Mucosa of stomach (tissue), 1 donor: ENCODE data around the gene REXO5.

Source experiments
- H3K27me3 ChIP-seq: one replicate; pipeline ENCODE4 v1.7.0; 2013; ENCODE audit warnings: mild to moderate bottlenecking, low read length; ENCODE audit not compliant: control insufficient read depth, insufficient read depth
- H3K36me3 ChIP-seq: one replicate; pipeline ENCODE4 v1.7.0; 2013; ENCODE audit warnings: low read length; ENCODE audit not compliant: control insufficient read depth, insufficient read depth
- H3K4me1 ChIP-seq: one replicate; pipeline ENCODE4 v1.7.0; 2013; ENCODE audit warnings: mild to moderate bottlenecking, low read length; ENCODE audit not compliant: control insufficient read depth, insufficient read depth
- H3K4me3 ChIP-seq: one replicate; pipeline ENCODE4 v1.7.0; 2013; ENCODE audit warnings: low read length
- H3K9ac ChIP-seq: one replicate; pipeline ENCODE4 v1.7.0; 2013; ENCODE audit warnings: mild to moderate bottlenecking, low read length, moderate library complexity
- H3K9me3 ChIP-seq: one replicate; pipeline ENCODE4 v1.7.0; 2013; ENCODE audit warnings: mild to moderate bottlenecking, low read length, moderate library complexity; ENCODE audit not compliant: control insufficient read depth
- donor health status: Pancreatic carcinoma.

Gene REXO5

DNA sequence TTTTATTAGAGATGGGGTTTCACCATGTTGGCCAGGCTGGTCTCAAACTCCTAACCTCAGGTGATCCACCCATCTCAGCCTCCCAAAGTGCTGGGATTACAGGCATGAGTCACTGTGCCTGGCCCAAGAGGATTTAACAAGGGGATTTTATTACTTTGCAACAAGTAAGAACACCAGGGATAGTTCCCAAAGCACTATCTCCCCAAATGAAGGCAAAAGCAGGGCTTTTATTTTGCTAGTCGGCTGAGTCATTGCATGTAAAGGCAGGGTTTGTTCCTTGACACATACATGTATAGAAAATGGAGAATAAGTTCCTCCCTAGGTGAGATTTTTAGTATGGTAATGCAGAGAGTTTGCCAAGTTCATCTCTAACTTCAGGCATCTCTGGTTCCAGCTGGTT lies 24.0 kb downstream of the REXO5 start:
- Histone ChIP-seq H3K27me3 (no peaks in the 10 kb centered on the region), H3K36me3 (no peaks in the 10 kb centered on the region)

DNA sequence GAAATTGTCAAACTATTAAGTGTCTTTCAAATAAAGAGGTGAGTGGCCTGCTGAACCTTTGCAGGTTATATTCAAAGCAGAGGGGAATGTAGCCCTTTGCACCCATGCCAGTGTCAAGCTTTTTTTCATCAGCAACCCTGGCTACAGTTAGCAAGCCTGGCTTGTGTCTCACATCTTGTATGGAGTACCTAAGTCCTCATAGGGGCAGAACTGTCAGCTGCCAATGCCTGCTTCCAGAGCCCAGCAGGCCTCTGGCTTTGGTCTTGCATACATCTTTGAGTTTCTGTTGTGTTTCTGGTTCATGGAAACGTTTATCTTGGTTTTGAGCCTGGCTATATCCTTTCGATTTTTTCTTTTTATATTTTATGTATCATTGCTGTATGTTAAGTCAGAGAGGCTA lies 26.8 kb downstream of the REXO5 start:
- no peaks in the 10 kb centered on the region for H3K4me1 ChIP-seq
- no peak overlapping the region for H3K4me3 ChIP-seq
- H3K9ac ChIP-seq = no peak overlapping the region
- H3K36me3 ChIP-seq = no peaks in the 10 kb centered on the region
- H3K27me3 ChIP-seq = no peaks in the 10 kb centered on the region
- no peaks in the 10 kb centered on the region for H3K9me3 ChIP-seq

More for the DNA sequence above, 24.0 kb downstream of the REXO5 start:
- H3K4me1 ChIP-seq = peaks cover 10% of the 10 kb centered on the region
- H3K9ac ChIP-seq = no peak overlapping the region
- no peak overlapping the region for H3K4me3 ChIP-seq
- H3K9me3 ChIP-seq = no peaks in the 10 kb centered on the region

DNA sequence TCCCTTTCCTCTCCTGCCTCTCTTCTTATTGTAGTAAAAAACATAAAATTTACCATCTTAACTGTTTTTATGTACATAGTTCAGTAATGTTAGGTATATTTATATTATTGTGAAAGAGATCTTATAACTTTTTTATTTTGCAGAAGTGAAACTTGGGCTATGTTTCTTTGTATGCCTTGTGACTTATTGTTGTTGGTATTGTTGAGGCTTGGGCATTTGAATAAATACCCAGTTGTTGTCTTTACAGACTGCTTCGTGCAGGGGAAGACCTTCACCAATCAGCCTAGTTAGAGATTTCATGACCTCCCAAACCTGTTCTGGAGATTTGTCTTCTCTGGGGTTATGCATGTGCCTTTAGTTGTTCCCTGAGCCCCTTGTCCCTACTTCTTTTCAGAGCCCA lies 31.9 kb downstream of the REXO5 start:
- Histone ChIP-seq H3K9ac (no peak overlapping the region), H3K36me3 (no peaks in the 10 kb centered on the region), H3K4me3 (no peak overlapping the region), H3K4me1 (no peaks in the 10 kb centered on the region), H3K9me3 (no peaks in the 10 kb centered on the region), H3K27me3 (no peaks in the 10 kb centered on the region)

DNA sequence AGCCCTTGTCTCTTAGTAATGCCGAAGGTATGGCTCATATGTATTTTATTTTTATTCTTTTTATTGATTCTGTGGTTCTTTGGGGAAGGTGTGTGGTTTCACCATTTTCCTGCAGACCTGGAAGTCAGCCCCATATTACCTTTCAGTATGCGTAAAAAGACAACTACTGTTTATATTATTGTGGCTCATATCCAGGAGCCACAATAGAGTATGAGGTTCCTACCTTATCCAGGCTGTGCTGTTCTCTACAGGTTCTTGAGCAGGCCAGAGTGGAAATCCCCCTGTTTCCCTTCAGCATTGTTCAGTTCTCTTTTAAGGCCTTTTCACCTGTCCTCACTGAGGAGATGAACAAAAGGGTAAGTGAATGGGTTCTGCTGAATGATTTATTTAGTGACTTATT lies 33.2 kb downstream of the REXO5 start:
- Histone ChIP-seq H3K27me3 (no peaks in the 10 kb centered on the region), H3K4me1 (no peaks in the 10 kb centered on the region), H3K4me3 (no peak overlapping the region), H3K36me3 (no peaks in the 10 kb centered on the region), H3K9ac (no peak overlapping the region), H3K9me3 (no peaks in the 10 kb centered on the region)

DNA sequence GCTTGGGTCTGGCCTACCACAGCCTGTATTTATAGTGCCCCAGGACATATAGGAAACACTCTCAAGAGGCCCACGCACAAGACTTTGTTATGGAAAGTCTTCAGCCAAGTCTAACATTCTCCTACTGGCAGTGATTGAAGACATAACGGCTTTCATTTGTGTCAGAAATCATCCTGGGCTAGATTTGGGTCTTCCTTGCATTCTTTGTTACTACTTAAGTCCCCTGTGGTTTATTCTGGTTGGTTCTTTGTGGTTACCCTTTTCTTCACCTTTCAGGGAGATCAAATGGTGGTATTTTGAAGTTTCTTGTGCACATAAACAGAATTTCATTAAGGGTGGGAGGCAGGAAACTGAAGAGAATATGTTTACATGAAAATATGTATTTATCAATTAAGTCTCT lies 37.7 kb downstream of the REXO5 start:
- Histone ChIP-seq H3K9me3 (no peaks in the 10 kb centered on the region), H3K4me1 (no peaks in the 10 kb centered on the region), H3K27me3 (no peaks in the 10 kb centered on the region), H3K9ac (no peak overlapping the region), H3K4me3 (no peak overlapping the region), H3K36me3 (no peaks in the 10 kb centered on the region)

DNA sequence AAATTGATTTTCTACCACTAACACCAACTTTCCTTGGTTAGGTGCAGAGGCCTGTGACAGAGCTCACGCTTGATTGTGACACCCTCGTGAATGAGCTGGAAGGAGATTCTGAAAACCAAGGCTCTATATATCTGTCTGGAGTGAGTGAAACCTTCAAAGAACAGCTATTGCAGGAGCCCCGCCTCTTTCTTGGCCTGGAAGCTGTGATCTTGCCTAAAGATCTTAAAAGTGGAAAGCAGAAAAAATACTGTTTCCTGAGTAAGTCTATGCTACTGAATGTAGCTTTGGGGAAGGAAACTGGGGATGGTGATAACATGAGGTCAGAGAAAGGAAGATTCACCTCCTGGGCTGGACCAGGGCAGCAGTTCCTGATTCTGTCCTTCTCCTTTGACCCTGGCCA lies 38.3 kb downstream of the REXO5 start:
- Histone ChIP-seq H3K9me3 (no peaks in the 10 kb centered on the region), H3K9ac (no peak overlapping the region), H3K36me3 (no peaks in the 10 kb centered on the region), H3K4me3 (no peak overlapping the region), H3K4me1 (no peaks in the 10 kb centered on the region), H3K27me3 (no peaks in the 10 kb centered on the region)

DNA sequence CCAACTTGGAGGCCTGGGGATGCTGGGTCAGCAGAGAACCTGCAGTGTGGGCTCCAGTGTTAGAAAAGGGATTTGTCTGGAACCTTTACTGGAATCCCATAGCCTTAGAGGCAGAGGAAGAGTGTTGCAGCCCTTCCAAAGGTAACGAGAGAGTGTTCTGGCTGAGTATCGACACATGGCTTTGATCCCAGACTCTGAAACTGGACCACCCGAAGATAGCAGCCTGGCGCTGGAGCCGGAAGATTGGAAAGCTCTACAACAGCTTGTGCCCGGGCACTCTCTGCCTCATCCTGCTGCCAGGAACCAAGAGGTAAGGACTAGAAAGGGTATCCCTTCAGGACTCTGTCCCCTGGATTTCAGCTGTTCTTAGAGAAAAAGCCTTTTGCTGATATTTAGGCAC lies 39.7 kb downstream of the REXO5 start:
- no peaks in the 10 kb centered on the region for H3K9me3 ChIP-seq
- H3K36me3 ChIP-seq = no peaks in the 10 kb centered on the region
- no peaks in the 10 kb centered on the region for H3K27me3 ChIP-seq
- H3K4me1 ChIP-seq = peaks cover 9% of the 10 kb centered on the region
- H3K4me3 ChIP-seq = no peak overlapping the region
- H3K9ac ChIP-seq = no peak overlapping the region

DNA sequence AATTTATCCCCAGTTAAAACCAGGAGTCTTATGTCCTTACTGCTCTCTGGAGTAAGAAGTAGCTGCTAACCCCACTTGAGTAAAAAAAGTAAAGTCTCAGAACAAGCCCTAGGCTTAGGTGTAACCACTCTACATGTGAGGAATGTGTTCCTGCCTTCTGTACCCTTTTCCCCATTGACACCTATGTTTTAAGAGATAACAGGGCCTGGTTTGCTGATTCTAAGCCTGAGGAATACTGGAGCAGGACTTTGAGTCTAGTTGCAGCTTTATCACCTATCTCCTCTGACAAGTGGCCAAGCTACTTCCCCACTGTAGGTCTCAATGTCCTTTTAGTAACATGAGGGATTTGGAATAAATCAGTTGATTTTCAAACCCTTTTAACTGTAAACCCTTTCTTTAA lies 40.2 kb downstream of the REXO5 start:
- Histone ChIP-seq H3K36me3 (no peaks in the 10 kb centered on the region), H3K27me3 (no peaks in the 10 kb centered on the region), H3K4me3 (no peak overlapping the region), H3K4me1 (peaks cover 14% of the 10 kb centered on the region), H3K9me3 (no peaks in the 10 kb centered on the region), H3K9ac (no peak overlapping the region)

DNA sequence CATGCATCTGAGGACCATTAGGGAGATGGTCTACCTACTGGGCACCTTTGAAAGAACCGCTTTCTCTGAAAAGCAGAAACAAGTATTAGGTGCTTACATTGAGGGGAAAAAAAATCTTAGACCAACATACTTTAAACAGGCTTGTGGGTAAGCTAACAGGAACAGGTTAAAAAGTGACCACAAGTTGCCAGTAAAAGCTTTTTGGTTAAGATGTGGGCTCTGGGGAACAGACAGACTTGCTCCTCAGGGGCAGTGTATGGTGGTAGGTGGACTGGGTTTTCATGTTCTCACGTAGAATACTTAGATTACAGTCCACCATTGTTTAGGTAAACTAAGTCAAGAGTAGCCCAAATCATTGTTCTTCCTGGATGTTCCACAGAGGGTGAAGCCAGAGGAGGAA lies 41.2 kb downstream of the REXO5 start:
- Histone ChIP-seq H3K9me3 (no peaks in the 10 kb centered on the region), H3K4me1 (peaks cover 18% of the 10 kb centered on the region), H3K27me3 (no peaks in the 10 kb centered on the region), H3K36me3 (no peaks in the 10 kb centered on the region), H3K9ac (no peak overlapping the region), H3K4me3 (no peak overlapping the region)

DNA sequence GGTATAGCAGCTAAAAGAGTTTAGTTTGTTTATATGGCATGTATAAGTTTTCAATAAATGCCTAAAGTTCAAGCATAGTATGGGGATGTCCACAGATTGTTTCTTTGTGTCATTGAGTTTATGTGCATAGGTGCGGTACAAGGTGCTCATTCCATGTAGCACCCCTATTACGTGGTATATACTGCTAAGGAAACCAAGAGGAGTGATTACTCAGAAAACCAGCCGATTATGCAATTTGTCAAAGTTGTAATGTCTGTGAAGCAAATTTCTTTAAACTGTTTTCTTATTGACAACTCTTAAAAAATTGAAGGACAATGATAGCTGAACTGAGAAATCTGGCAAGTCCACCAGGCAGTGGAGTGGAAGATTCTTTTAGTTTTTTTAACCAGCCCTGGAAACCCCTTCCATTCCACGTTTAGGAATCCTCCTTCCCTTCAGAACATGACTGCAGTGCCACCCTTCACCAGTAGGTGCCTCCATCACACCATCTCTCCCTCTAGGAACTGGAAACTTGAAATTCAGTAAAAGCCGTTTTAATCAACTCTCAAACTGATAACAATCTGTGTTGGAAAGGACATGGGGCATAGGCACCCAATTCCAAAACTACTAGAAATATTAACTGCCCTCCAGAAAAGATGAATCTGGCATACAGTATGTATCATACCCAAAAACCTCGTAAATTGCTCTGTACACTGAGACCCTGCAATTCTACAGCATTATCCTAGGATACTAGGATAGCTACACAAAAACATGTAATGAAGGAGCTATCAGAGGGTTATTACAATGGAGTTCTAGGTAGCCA lies 43.5 kb downstream of the REXO5 start:
- Histone ChIP-seq H3K4me3 (no peak overlapping the region), H3K4me1 (peaks cover 24% of the 10 kb centered on the region), H3K9me3 (no peaks in the 10 kb centered on the region), H3K36me3 (no peaks in the 10 kb centered on the region), H3K9ac (no peak overlapping the region), H3K27me3 (no peaks in the 10 kb centered on the region)

DNA sequence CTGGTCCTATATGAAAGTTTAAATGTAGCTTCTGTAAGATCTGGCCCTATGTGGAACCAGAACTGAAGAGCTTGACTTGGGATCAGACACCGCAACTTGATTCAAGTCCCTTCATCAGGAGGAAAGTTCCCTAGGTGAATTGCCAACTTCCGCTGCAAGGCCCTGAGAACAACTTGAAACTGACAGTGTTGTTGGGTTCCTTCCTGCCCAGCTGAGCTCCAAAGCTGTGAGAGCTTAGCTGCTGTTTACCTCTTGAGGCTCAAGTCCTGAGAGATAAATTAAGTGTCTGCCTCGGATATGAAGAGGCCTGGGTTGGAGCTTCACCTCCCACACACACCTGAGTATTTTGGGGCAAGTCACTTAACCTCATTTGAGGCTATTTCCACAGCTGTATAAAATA lies 44.7 kb downstream of the REXO5 start:
- no peak overlapping the region for H3K4me3 ChIP-seq
- H3K9me3 ChIP-seq = no peaks in the 10 kb centered on the region
- no peaks in the 10 kb centered on the region for H3K27me3 ChIP-seq
- H3K4me1 ChIP-seq = peaks cover 24% of the 10 kb centered on the region
- peak overlapping the region; percentile 26 for H3K9ac ChIP-seq
- no peaks in the 10 kb centered on the region for H3K36me3 ChIP-seq

DNA sequence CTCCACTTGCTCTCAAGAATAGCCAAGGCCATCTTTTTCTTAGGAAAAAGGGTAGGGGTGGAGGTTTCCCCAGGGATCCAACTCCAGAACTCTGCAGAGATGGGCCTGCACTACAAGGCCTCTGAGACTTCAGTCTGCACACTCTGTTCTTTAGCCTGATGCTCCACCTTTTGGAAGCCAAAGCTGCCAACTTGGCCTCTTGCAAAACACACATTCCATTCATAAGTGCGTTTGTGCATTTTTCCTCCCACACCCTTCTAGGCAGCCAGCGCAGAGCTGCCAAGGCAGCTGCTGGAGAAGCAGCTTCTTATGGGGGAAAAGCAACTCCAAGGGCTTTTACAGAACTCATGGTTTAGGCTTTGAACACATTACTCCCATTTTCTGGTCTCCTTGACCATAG lies 45.3 kb downstream of the REXO5 start:
- Histone ChIP-seq H3K9ac (peak overlapping the region; percentile 13), H3K4me1 (peaks cover 24% of the 10 kb centered on the region), H3K4me3 (no peak overlapping the region), H3K27me3 (no peaks in the 10 kb centered on the region), H3K36me3 (no peaks in the 10 kb centered on the region), H3K9me3 (no peaks in the 10 kb centered on the region)

DNA sequence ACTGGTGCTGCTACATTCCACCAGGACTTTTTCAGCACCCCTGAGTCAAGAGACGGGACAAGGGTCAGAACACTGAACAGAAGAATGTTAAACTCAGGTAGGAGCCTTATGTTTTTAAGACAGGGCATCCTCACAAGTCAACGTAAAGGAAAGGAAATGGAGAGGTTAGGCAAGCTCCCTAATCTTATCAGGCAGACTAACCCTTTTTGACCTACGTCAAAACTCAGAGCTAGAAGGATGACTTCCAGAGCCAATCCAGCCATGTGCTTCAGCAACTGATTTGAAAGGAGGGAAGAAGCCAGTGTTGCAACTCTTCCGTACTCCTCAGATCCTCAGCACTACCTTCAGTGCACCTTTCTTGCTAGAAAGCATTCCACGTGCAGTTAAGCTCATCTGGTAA lies 46.8 kb downstream of the REXO5 start:
- no peaks in the 10 kb centered on the region for H3K36me3 ChIP-seq

More for the DNA sequence above, 46.8 kb downstream of the REXO5 start:
- no peaks in the 10 kb centered on the region for H3K27me3 ChIP-seq
- H3K4me3 ChIP-seq = no peak overlapping the region
- H3K9me3 ChIP-seq = no peaks in the 10 kb centered on the region
- no peak overlapping the region for H3K9ac ChIP-seq
- peaks cover 24% of the 10 kb centered on the region for H3K4me1 ChIP-seq
